Right lobe of liver (tissue), 4 donors: Measurements from ENCODE around the gene RCSD1.

Source experiments
- CTCF ChIP-seq, 4 donors: fragments of 200-600 bp in 3 of 4; fragments of 450-650 bp in 1 of 4; IDR thresholded peaks; one replicate each; pipeline versions ENCODE4 v1.5.1 to v1.8.0; 2016 to 2022; ENCODE audit warnings: antibody characterized with exemption in 4 of 4, mild to moderate bottlenecking in 2 of 4
- POLR2A ChIP-seq: fragments of 450-650 bp; IDR thresholded peaks from one replicate; pipeline ENCODE4 v1.6.1; 2017; ENCODE audit warnings: antibody characterized with exemption, mild to moderate bottlenecking
- donor health status: DM: no; HTN: no; CAD: no.
- donor health status: DM: no; HTN: no; CAD: no.
- donor health status: DM: no; HTN: yes; CAD: no.

- TF ChIP-seq CTCF (IDR thresholded peaks at IDR 0.05) (no peak), POLR2A (no peak)
Observed at GRCh38 chr1:167627615-167627864, 2.5 kb upstream of the RCSD1 start.
